ENCODE results near the gene SYCP3.

- TF ChIP-seq POLR2AphosphoS5 (IDR thresholded peaks at IDR 0.05) (no peak), POLR2A (IDR thresholded peaks at IDR 0.05; ENCODE audit: low read depth) (no peak)
Observed at GRCh38 chr12:101685092-101685491, 54.2 kb downstream of the SYCP3 start.

Measured in esophagus muscularis mucosa (tissue), 2 donors.